HepG2 (cell line): ENCODE data around the gene IGSF21. TPM values are rescaled to one million over a fixed set of nuclear protein-coding genes. Genes with fewer than 3 reads are reported as not detected.

Source experiments
- AHDC1 ChIP-seq: sonication (generic); formaldehyde crosslinking; IDR thresholded peaks from 2 replicates; pipeline ENCODE4 v1.5.1; 2020; ENCODE audit warnings: mild to moderate bottlenecking, missing genetic modification reagents, borderline replicate concordance
- HMG20B ChIP-seq: conservative IDR thresholded peaks from 2 replicates; pipeline ENCODE4 v1.6.1; 2016; ENCODE audit warnings: missing genetic modification reagents, missing compliant biosample characterization
- HNRNPK ChIP-seq: fragments of 200-400 bp; formaldehyde crosslinking; IDR thresholded peaks from 2 replicates; pipeline ENCODE4 v1.6.1; 2018; ENCODE audit warnings: low read length, low read depth, moderate library complexity, mild to moderate bottlenecking; ENCODE audit not compliant: poor library complexity, severe bottlenecking
- MYNN ChIP-seq: sonication (generic); formaldehyde crosslinking; IDR thresholded peaks from 2 replicates; pipeline ENCODE4 v1.4.0; 2020; ENCODE audit warnings: mild to moderate bottlenecking, low read depth, missing genetic modification reagents
- POLR2AphosphoS2 ChIP-seq: IDR thresholded peaks from 2 replicates; pipeline ENCODE4 v1.6.1; 2011; ENCODE audit warnings: low read depth, low read length, improper control_type of control experiment
- TCF12 ChIP-seq, 2 experiments: fragments of 450-650 bp in 1 of 2; sonication (generic) in 1 of 2; formaldehyde crosslinking in 1 of 2; IDR thresholded peaks; 2 replicates each; pipeline versions ENCODE4 v1.6.1 to v1.8.0; 2017 to 2022; ENCODE audit warnings: antibody characterized with exemption in 1 of 2, mild to moderate bottlenecking in 1 of 2, missing genetic modification reagents in 1 of 2, moderate library complexity in 1 of 2
- U2AF1 ChIP-seq: fragments of 200-400 bp; formaldehyde crosslinking; optimal IDR thresholded peaks from 2 replicates; pipeline ENCODE3; 2017; ENCODE audit warnings: mild to moderate bottlenecking, low read depth, low read length
- ZKSCAN1 ChIP-seq: fragments of 150-350 bp; IDR thresholded peaks from 2 replicates; pipeline ENCODE4 v1.6.1; 2014; ENCODE audit warnings: low read length
- ZNF225 ChIP-seq: sonication (generic); formaldehyde crosslinking; IDR thresholded peaks from 2 replicates; pipeline ENCODE4 v1.4.0; 2020; ENCODE audit warnings: mild to moderate bottlenecking, missing genetic modification reagents
- ZNF597 ChIP-seq: sonication (generic); formaldehyde crosslinking; IDR thresholded peaks from 2 replicates; pipeline ENCODE4 v1.5.0; 2020; ENCODE audit warnings: missing genetic modification reagents
- ZNF83 ChIP-seq: sonication (generic); formaldehyde crosslinking; IDR thresholded peaks from 2 replicates; pipeline ENCODE4 v1.4.0; 2020; ENCODE audit warnings: missing genetic modification reagents, mild to moderate bottlenecking, borderline replicate concordance
- polyA plus RNA-seq, 8 experiments: library from polyadenylated mRNA; depleted of rRNA in 3 of 8; stranded (reverse) in 7 of 8; unstranded in 1 of 8; fragments of >200 nt; fragmentation: Illumina TruSeq in 4 of 8; extraction: Trizol in 4 of 8; gene quantifications; 2 replicates each; pipeline versions ENCODE4 v1.2.1 to v1.2.3, GENCODE V29; 2011 to 2016; ENCODE audit warnings: low read depth in 4 of 8, missing spikeins in 1 of 8, mixed read lengths in 1 of 8; ENCODE audit not compliant: insufficient read depth in 1 of 8
- total RNA-seq, 5 experiments: library from RNA; depleted of rRNA; stranded (reverse); fragments of >200 nt; fragmentation: Illumina TruSeq; extraction: Trizol; gene quantifications; 2 replicates each; pipeline ENCODE4 v1.2.3, GENCODE V29; 2016; ENCODE audit warnings: low read depth in 1 of 5

IGSF21 gene
- total and polyA plus RNA-seq, 2 of the 13 experiments (the other 11 are each of a cell fraction or from before 2014, with no cell fraction given) = not detected

GRCh38 chr1:18176619-18177018, 69.0 kb downstream of the IGSF21 start (continued):
- TF ChIP-seq ZNF225 (no peak), POLR2AphosphoS2 (no peak), MYNN (CRISPR knock-in tag) (no peak), ZNF597 (CRISPR knock-in tag) (no peak), U2AF1 (no peak), ZNF83 (CRISPR knock-in tag) (no peak), HNRNPK (no peak), TCF12 (IDR thresholded peaks at IDR 0.05) (no peak), TCF12 (CRISPR knock-in tag; IDR thresholded peaks at IDR 0.05) (no peak), ZKSCAN1 (no peak), AHDC1 (CRISPR knock-in tag) (no peak), HMG20B (CRISPR knock-in tag) (no peak)
